ENCODE measurements around the gene RAD51B.

GRCh38 chr14:68442828-68443629, 623.5 kb downstream of the RAD51B start:
- TF ChIP-seq YY1 (IDR thresholded peaks at IDR 0.05; ENCODE audit: insufficient read depth, insufficient read length) (no peak), SUZ12 (IDR thresholded peaks at IDR 0.05; ENCODE audit: extremely low read depth, insufficient read depth, insufficient read length) (no peak), ZNF274 (IDR thresholded peaks at IDR 0.05; ENCODE audit: low read depth, low read length) (no peak)
